Naive thymus-derived CD8-positive, alpha-beta T cell (primary cell): ENCODE measurements around the gene TLCD3B. TPM values are rescaled to one million over a fixed set of nuclear protein-coding genes. Genes with fewer than 3 reads are reported as not detected.

Source experiments
- ATAC-seq, 2 donors: fragments of 150-1000 bp; cut with Tn5 transposase in 1 of 2; sonication (Bioruptor Pico), chemical (Tn5 transposase) in 1 of 2; 1 replicate in 1 of 2; 2 replicates in 1 of 2; pipeline ENCODE4 v1.10.0; 2021; ENCODE audit warnings: mild to moderate bottlenecking in 2 of 2, moderate library complexity in 2 of 2
- POLR2A ChIA-PET: fragments of 350-600 bp; sonication (Branson Sonifier 250); formaldehyde crosslinking; loops from one replicate; lab custom pipeline; 2021; ENCODE audit warnings: antibody characterized with exemption; lab: Charles Lee
- DNase-seq, 10 donors: peaks; one replicate each; pipeline versions ENCODE4 v3.0.0 to v3.0.0-alpha.2; 2020 to 2022
- H3K27ac Mint-ChIP-seq, 10 donors: one replicate each; pipeline ENCODE4 v1.8.0; 2020 to 2022; ENCODE audit warnings: mild to moderate bottlenecking in 10 of 10, mixed read lengths in 10 of 10, moderate library complexity in 4 of 10, inconsistent platforms in 1 of 10
- H3K27me3 Mint-ChIP-seq, 5 donors: one replicate each; pipeline ENCODE4 v1.8.0; 2021 to 2022; ENCODE audit warnings: mixed read lengths in 5 of 5
- H3K36me3 Mint-ChIP-seq, 3 donors: one replicate each; pipeline ENCODE4 v1.8.0; 2020 to 2022; ENCODE audit warnings: mixed read lengths in 3 of 3, mild to moderate bottlenecking in 2 of 3, inconsistent platforms in 1 of 3
- H3K4me1 Mint-ChIP-seq, 4 donors: one replicate each; pipeline ENCODE4 v1.8.0; 2021 to 2022; ENCODE audit warnings: mixed read lengths in 4 of 4
- H3K4me3 Mint-ChIP-seq, 10 donors: one replicate each; pipeline ENCODE4 v1.8.0; 2020 to 2022; ENCODE audit warnings: mild to moderate bottlenecking in 10 of 10, mixed read lengths in 10 of 10, moderate library complexity in 6 of 10, inconsistent platforms in 1 of 10
- H3K9me3 Mint-ChIP-seq, 9 donors: one replicate each; pipeline ENCODE4 v1.8.0; 2020 to 2022; ENCODE audit warnings: mixed read lengths in 9 of 9, mild to moderate bottlenecking in 3 of 9, inconsistent platforms in 1 of 9, moderate library complexity in 1 of 9
- polyA plus RNA-seq, 3 donors: library from polyadenylated mRNA; unstranded; fragments of 300-500 nt; fragmentation: Illumina TruSeq; gene quantifications; one replicate each; pipeline ENCODE4 v1.2.3, GENCODE V29; 2021
- total RNA-seq, 8 experiments: library from RNA in 2 of 8; stranded (reverse) in 2 of 8; gene quantifications; one replicate each; pipeline ENCODE4 v1.2.3 and lab custom pipeline; 2021 to 2026

Gene TLCD3B
- total and polyA plus RNA-seq, 5 experiments from 2014 or later = not detected

GRCh38 chr16:29990034-29990433, 41.0 kb downstream of the TLCD3B start:
- H3K4me3 Mint-ChIP-seq = no peak overlapping the region
- H3K9me3 Mint-ChIP-seq = no peaks in the 10 kb centered on the region
- H3K27me3 Mint-ChIP-seq = no peaks in the 10 kb centered on the region
- DNase-seq = no peak
- ATAC-seq = no peak
- POLR2A ChIA-PET = interaction anchor here (0.6 kb wide), 2 partner anchors 29 to 30 kb away, joined by 3 to 8 read pairs; no protein-coding TSS in a partner anchor
- peaks cover 13 to 19% (median 15%) of the 10 kb centered on the region in 4 donors for H3K4me1 Mint-ChIP-seq
- H3K27ac Mint-ChIP-seq = no peak overlapping the region
- H3K36me3 Mint-ChIP-seq = peaks cover 0 to 62% (median 5%) of the 10 kb centered on the region in 3 donors

DNA sequence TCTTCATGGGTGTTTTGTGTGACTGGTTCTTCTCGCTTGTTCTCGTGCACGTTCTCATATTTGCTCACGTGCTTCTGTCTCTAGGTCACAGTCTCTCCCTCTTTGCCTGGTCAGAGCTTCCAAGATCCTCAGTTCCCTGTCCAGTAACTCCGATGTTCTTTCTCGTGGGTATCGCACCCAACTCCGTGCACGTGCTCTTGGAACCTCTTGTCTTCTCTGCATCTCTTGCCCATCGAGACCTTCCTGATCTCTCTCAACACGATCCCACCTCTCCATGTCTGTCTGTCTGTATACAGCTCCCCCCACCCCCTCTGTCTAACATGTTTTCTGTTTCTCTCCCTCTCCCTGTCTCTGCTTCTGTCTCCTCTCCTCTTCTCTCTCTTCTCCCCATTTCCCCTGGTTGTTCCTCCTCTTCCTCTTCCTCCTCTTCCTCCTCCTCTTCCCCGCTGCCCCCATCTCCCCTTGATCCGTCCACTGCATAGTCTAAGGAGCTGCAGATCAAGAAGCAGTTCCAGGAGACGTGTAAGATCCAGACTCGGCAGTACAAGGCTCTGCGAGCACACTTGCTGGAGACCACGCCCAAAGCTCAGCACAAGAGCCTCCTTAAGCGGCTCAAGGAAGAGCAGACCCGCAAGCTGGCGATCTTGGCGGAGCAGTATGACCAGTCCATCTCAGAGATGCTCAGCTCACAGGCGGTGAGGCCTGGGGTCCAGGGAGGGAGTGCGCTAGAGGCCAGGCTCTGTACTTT, 41.8 kb downstream of the TLCD3B start:
- Mint-ChIP-seq H3K27me3 (no peaks in the 10 kb centered on the region), H3K4me3 (no peak overlapping the region), H3K4me1 (peaks cover 5 to 12% (median 8%) of the 10 kb centered on the region in 4 donors), H3K9me3 (no peaks in the 10 kb centered on the region), H3K36me3 (peaks cover 0 to 67% (median 5%) of the 10 kb centered on the region in 3 donors), H3K27ac (peak overlapping the region in 4 of 10 donors; percentile 22 to 84 (median 50))
- DNase-seq = no peak
- ATAC-seq = no peak
- POLR2A ChIA-PET = interaction anchor here (0.6 kb wide), 1 partner anchor 28 kb away, joined by 3 read pairs; no protein-coding TSS in a partner anchor

DNA sequence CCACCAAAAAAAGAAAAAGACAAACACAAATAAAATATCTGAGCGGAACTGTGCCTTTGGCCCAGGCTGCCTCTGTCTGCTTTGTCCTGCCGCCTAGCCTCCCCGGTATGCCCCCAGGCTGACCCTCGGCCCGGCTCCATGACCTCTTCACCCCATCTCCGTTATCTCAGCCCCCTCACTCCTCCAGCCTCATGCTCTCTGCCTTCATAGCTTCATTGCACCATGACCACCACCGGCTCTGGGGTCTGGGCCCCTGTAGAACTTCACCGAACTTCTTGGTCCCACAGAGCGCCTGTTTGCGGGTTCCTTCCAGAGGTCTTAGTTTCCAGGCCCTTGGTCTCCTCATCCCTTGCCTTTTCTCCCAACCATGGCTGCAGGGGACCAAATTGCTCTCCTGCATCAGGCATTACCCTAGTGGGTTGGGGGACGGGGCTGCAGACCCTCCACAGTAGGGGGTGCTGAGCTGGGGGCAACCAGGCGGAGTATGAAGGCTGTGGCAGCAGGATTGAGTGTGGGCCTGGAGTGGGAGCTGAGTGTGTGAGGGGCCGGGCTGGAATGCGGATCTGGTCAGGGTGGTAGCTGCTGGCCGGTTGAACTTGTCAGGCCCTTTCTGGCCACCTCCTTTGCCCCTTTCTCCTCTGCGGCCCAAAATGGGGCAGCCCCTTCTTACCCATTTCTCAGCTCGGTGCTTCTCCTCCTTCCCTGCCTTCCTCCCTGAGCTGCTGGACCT, 42.6 kb downstream of the TLCD3B start:
- DNase-seq (peak in 1 of 10 donors; percentile 52), ATAC-seq (no peak)
- peaks cover 0 to 71% (median 5%) of the 10 kb centered on the region in 3 donors for H3K36me3 Mint-ChIP-seq
- peaks cover 0 to 8% (median 2%) of the 10 kb centered on the region in 4 donors for H3K4me1 Mint-ChIP-seq
- POLR2A ChIA-PET = no interaction called here
- H3K4me3 Mint-ChIP-seq = no peak overlapping the region
- no peaks in the 10 kb centered on the region for H3K27me3 Mint-ChIP-seq
- H3K9me3 Mint-ChIP-seq = no peaks in the 10 kb centered on the region
- peak overlapping the region in 3 of 10 donors; percentile 28 to 84 (median 29) for H3K27ac Mint-ChIP-seq

DNA sequence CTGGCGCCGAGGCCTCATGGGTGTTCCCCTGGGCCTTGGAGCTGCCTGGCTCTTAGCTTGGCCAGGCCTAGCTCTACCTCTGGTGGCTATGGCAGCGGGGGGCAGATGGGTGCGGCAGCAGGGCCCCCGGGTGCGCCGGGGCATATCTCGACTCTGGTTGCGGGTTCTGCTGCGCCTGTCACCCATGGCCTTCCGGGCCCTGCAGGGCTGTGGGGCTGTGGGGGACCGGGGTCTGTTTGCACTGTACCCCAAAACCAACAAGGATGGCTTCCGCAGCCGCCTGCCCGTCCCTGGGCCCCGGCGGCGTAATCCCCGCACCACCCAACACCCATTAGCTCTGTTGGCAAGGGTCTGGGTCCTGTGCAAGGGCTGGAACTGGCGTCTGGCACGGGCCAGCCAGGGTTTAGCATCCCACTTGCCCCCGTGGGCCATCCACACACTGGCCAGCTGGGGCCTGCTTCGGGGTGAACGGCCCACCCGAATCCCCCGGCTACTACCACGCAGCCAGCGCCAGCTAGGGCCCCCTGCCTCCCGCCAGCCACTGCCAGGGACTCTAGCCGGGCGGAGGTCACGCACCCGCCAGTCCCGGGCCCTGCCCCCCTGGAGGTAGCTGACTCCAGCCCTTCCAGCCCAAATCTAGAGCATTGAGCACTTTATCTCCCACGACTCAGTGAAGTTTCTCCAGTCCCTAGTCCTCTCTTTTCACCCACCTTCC, 43.5 kb downstream of the TLCD3B start:
- Mint-ChIP-seq H3K9me3 (no peaks in the 10 kb centered on the region), H3K27me3 (no peaks in the 10 kb centered on the region), H3K36me3 (peaks cover 0 to 76% (median 4%) of the 10 kb centered on the region in 3 donors), H3K4me3 (no peak overlapping the region), H3K27ac (peak overlapping the region in 2 of 10 donors; percentile 28 to 71), H3K4me1 (peaks cover 0 to 8% (median 2%) of the 10 kb centered on the region in 4 donors)
- ATAC-seq (no peak), DNase-seq (peak in 1 of 10 donors; percentile 45)
- POLR2A ChIA-PET = no interaction called here

DNA sequence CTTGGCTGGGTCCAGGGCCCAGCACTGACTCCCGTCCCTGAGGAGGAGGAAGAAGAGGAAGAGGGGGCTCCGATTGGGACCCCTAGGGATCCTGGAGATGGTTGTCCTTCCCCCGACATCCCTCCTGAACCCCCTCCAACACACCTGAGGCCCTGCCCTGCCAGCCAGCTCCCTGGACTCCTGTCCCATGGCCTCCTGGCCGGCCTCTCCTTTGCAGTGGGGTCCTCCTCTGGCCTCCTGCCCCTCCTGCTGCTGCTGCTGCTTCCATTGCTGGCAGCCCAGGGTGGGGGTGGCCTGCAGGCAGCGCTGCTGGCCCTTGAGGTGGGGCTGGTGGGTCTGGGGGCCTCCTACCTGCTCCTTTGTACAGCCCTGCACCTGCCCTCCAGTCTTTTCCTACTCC, 44.1 kb downstream of the TLCD3B start:
- Mint-ChIP-seq H3K27ac (no peak overlapping the region), H3K27me3 (no peaks in the 10 kb centered on the region), H3K36me3 (peaks cover 0 to 81% (median 4%) of the 10 kb centered on the region in 3 donors), H3K4me1 (peaks cover 0 to 8% (median 2%) of the 10 kb centered on the region in 4 donors), H3K4me3 (no peak overlapping the region), H3K9me3 (no peaks in the 10 kb centered on the region)
- DNase-seq (peak in 1 of 10 donors; percentile 58), ATAC-seq (no peak)
- POLR2A ChIA-PET = interaction anchor here (1.1 kb wide), 1 partner anchor 61 kb away, joined by 3 read pairs; the partner anchor contains the start of gene KCTD13

DNA sequence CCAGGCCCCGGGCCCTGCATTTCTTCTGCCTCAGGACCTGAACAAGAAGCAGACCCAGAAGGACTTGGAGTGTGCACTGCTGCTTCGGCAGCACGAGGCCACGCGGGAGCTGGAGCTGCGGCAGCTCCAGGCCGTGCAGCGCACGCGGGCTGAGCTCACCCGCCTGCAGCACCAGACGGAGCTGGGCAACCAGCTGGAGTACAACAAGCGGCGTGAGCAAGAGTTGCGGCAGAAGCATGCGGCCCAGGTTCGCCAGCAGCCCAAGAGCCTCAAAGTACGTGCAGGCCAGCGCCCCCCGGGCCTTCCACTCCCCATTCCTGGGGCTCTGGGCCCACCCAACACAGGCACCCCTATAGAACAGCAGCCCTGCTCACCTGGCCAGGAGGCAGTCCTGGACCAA, 44.8 kb downstream of the TLCD3B start:
- no peak overlapping the region for H3K4me3 Mint-ChIP-seq
- no peaks in the 10 kb centered on the region for H3K9me3 Mint-ChIP-seq
- POLR2A ChIA-PET = interaction anchor here (0.9 to 1.1 kb wide), 2 partner anchors 13 to 60 kb away, joined by 3 read pairs; partner anchors contain the start of genes KCTD13 and TAOK2
- no peak for ATAC-seq
- peaks cover 0 to 8% (median 2%) of the 10 kb centered on the region in 4 donors for H3K4me1 Mint-ChIP-seq
- H3K36me3 Mint-ChIP-seq = peaks cover 0 to 79% (median 4%) of the 10 kb centered on the region in 3 donors
- peak in 1 of 10 donors; percentile 47 for DNase-seq
- peak overlapping the region in 1 of 10 donors; percentile 53 for H3K27ac Mint-ChIP-seq
- H3K27me3 Mint-ChIP-seq = no peaks in the 10 kb centered on the region

GRCh38 chr16:29985271-29985811, 45.7 kb downstream of the TLCD3B start:
- H3K4me1 Mint-ChIP-seq = peaks cover 0 to 8% (median 2%) of the 10 kb centered on the region in 4 donors
- no peaks in the 10 kb centered on the region for H3K27me3 Mint-ChIP-seq
- peak overlapping the region in 1 of 10 donors; percentile 53 for H3K27ac Mint-ChIP-seq
- H3K9me3 Mint-ChIP-seq = no peaks in the 10 kb centered on the region
- peaks cover 0 to 83% (median 4%) of the 10 kb centered on the region in 3 donors for H3K36me3 Mint-ChIP-seq
- ATAC-seq (no peak), DNase-seq (no peak)
- H3K4me3 Mint-ChIP-seq = no peak overlapping the region
- POLR2A ChIA-PET = interaction anchor here (0.5 to 0.9 kb wide), 3 partner anchors 12 to 384 kb away, joined by 3 read pairs; partner anchors contain the start of gene TAOK2

DNA sequence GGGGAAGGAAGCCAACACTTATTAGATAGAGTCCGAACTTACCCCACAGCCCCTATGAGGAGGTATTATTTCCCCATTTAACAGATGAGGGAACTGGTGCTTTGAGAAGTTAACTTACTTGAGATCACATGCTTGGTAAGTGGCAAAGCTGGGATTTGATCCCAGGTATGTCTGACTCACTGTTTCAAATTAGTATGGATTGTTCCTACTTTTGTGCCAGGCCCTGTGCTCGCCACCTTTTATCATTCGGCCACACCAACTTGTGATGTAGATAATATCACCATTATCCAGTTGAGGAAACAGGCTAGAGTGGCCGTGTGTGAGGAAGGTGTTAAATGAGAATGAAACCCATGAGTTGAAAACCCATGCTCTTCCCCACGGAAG, 46.3 kb downstream of the TLCD3B start:
- Mint-ChIP-seq H3K4me1 (peaks cover 0 to 8% (median 2%) of the 10 kb centered on the region in 4 donors), H3K27ac (no peak overlapping the region), H3K4me3 (no peak overlapping the region), H3K27me3 (no peaks in the 10 kb centered on the region), H3K36me3 (peaks cover 0 to 83% (median 6%) of the 10 kb centered on the region in 3 donors), H3K9me3 (no peaks in the 10 kb centered on the region)
- POLR2A ChIA-PET = interaction anchor here (0.6 kb wide), 1 partner anchor 133 kb away, joined by 3 read pairs; no protein-coding TSS in a partner anchor
- ATAC-seq (no peak), DNase-seq (no peak)

DNA sequence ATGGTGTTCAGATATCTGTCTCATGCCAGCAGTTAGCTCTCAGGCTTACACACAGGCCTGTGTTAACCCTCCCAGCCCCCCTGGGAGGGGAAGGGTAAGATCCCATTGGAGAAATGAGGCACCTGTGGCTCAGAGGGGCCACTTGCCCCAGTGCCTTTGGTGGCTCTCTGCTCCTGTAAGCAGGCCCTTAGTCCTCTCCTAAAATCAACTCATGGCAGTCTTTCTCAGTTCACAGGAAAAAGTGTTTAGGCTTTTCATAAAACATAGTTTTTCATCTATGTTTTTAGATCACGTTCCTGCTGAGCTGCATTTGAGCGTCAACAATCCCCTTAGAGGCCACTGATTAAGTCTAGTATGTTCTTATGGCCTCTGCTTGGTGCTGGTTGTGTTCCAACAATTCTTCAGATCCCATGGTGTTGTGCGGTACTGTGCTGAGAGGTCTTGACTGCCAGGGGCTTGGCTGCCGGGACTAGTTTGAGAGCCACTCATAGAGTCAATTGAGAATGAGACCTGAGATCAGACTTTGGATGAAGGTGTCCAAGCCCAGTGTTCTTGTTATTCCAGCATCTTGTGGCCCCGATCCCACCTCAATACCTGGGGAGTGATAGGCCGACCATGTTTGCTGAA, 46.8 kb downstream of the TLCD3B start:
- Mint-ChIP-seq H3K4me1 (peaks cover 0 to 8% (median 2%) of the 10 kb centered on the region in 4 donors), H3K36me3 (peaks cover 0 to 82% (median 8%) of the 10 kb centered on the region in 3 donors), H3K27me3 (no peaks in the 10 kb centered on the region), H3K9me3 (no peaks in the 10 kb centered on the region), H3K4me3 (no peak overlapping the region), H3K27ac (no peak overlapping the region)
- POLR2A ChIA-PET = no interaction called here
- DNase-seq (no peak), ATAC-seq (no peak)

DNA sequence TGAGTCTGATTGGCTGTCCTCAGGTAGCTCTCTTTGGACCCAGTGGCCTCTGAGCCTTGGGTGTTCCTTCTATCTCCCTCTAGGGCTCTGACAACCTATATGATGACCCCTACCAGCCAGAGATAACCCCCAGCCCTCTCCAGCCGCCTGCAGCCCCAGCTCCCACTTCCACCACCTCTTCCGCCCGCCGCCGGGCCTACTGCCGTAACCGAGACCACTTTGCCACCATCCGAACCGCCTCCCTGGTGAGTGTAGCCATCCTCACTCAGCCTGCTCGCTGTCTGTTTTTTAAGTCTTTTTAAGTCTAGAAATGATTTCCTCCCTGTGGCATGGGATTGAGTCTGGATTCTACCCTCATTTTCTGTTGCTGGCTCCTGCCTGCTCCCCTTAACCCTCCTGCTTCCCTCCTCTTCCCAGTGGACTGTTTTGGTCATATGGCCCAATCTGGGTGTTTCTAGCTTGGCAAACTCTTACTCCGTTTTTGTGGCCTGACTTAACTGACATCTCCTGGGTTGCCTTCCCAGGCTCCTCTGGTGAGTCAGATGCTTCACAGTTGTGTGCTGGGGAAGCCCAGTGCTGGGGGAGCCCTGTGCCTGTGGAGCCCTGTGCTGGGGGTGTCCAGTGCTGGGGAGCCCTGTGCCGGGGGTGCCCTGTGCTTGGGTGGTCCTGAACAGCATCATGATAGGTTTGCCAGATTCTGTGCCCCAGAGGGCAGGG, 47.5 kb downstream of the TLCD3B start:
- no peak overlapping the region for H3K4me3 Mint-ChIP-seq

More for the DNA sequence above, 47.5 kb downstream of the TLCD3B start:
- DNase-seq (no peak), ATAC-seq (no peak)
- POLR2A ChIA-PET = no interaction called here
- H3K36me3 Mint-ChIP-seq = peaks cover 0 to 83% (median 9%) of the 10 kb centered on the region in 3 donors
- no peak overlapping the region for H3K27ac Mint-ChIP-seq
- peaks cover 0 to 6% (median 2%) of the 10 kb centered on the region in 4 donors for H3K4me1 Mint-ChIP-seq
- H3K27me3 Mint-ChIP-seq = no peaks in the 10 kb centered on the region
- no peaks in the 10 kb centered on the region for H3K9me3 Mint-ChIP-seq
